HG03135 (cell line): ENCODE results near the gene RDH5.

Source experiments
- ATAC-seq: cut with Tn5 transposase; IDR thresholded peaks from one replicate; pipeline ENCODE4 v1.9.1; 2021; ENCODE audit warnings: mild to moderate bottlenecking, moderate library complexity; ENCODE audit not compliant: unreplicated experiment

RDH5 gene

GRCh38 chr12:55727643-55728185 is 7.5 kb downstream of the RDH5 start:
- no peak for ATAC-seq

- ATAC-seq, result peak; percentile 11
These were observed 8.2 kb downstream of the RDH5 start for GRCh38 chr12:55728186-55728938.

GRCh38 chr12:55728939-55729818 is 9.0 kb downstream of the RDH5 start, which contains the start of gene CD63:
Gene CD63, minus strand, starts transcription at chr12:55729009. Its CDS starts 668 bp downstream, at chr12:55728341.
- ATAC-seq, result peak; percentile 58

- peak; percentile 42 for ATAC-seq
These were observed 9.9 kb downstream of the RDH5 start for GRCh38 chr12:55729819-55730818.

- ATAC-seq, result no peak
These were observed 12.1 kb downstream of the RDH5 start for GRCh38 chr12:55732288-55732687.

GRCh38 chr12:55733021-55733555 is 12.9 kb downstream of the RDH5 start:
- ATAC-seq, result no peak

- no peak for ATAC-seq
These were observed 13.7 kb downstream of the RDH5 start for GRCh38 chr12:55733858-55734257.

GRCh38 chr12:55734595-55734994 is 14.4 kb downstream of the RDH5 start:
- ATAC-seq, result no peak

GRCh38 chr12:55736076-55736475 is 15.9 kb downstream of the RDH5 start:
- ATAC-seq, result no peak

- peak; percentile 35 for ATAC-seq
These were observed 16.8 kb downstream of the RDH5 start for GRCh38 chr12:55736780-55737580.

GRCh38 chr12:55737581-55738122 is 17.5 kb downstream of the RDH5 start:
- no peak for ATAC-seq

GRCh38 chr12:55738123-55739024 is 18.2 kb downstream of the RDH5 start:
- peak; percentile 75 for ATAC-seq

GRCh38 chr12:55739025-55739378 is 18.8 kb downstream of the RDH5 start:
- no peak for ATAC-seq

- no peak for ATAC-seq
These were observed 21.9 kb downstream of the RDH5 start for GRCh38 chr12:55741931-55742680.

GRCh38 chr12:55742719-55743405 is 22.7 kb downstream of the RDH5 start, which contains the start of gene GDF11:
Gene GDF11, plus strand, starts transcription at chr12:55743122. Its CDS starts 195 bp downstream, at chr12:55743317.
- peak; percentile 19 for ATAC-seq
